ENCODE measurements around the gene SPATA7.

DNA sequence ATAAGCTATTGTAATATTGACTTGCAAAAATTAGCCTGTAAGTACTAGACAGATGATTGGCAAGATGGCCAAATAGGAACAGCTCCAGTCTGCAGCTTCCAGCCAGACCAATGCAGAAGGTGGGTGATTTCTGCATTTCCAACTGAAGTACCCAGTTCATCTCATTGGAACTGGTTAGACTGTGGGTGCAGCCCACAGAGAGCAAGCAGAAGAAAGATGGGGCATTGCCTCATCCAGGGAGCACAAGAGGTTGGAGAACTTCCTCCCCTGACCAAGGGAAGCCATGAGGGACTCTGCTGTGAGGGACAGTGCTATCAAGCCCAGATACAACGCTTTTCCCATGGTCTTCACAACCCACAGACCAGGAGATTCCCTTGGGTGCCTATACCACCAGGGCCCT is 16.0 kb upstream of the SPATA7 start:
- TF ChIP-seq TAF1 (IDR thresholded peaks at IDR 0.05; ENCODE audit: borderline replicate concordance, insufficient read depth, low read length) (no peak), REST (IDR thresholded peaks at IDR 0.05; ENCODE audit: insufficient read depth in 1 of 2, low read depth in 2 of 2, low read length in 2 of 2) (no peak), POLR2AphosphoS5 (IDR thresholded peaks at IDR 0.05; ENCODE audit: low read depth, low read length) (no peak), FOXP2 (optimal IDR thresholded peaks at IDR 0.05; ENCODE audit: borderline replicate concordance, extremely low read depth, extremely low read length, insufficient read depth) (no peak)

Data from PFSK-1 (cell line).